Lung (tissue), 12 donors: Measurements from ENCODE around the gene DMTF1. TPM values are rescaled to one million over a fixed set of nuclear protein-coding genes. Genes with fewer than 3 reads are reported as not detected.

Experiments used
- ATAC-seq: fragments of 200-7000 bp; cut with Tn5 transposase; one replicate; pipeline ENCODE4 v1.9.1; 2020; ENCODE audit warnings: moderate number of reproducible peaks; ENCODE audit not compliant: insufficient read depth, low FRiP score
- DNase-seq, 3 donors: peaks; one replicate each; pipeline ENCODE4 v3.0.0-alpha.2; 2013 to 2017
- H3K27ac ChIP-seq, 2 donors: one replicate each; pipeline ENCODE4 v1.5.1; 2013; ENCODE audit warnings: mild to moderate bottlenecking in 2 of 2, moderate library complexity in 2 of 2, control low read depth in 1 of 2, inconsistent platforms in 1 of 2, low read depth in 1 of 2, low read length in 1 of 2
- H3K27me3 ChIP-seq, 3 donors: one replicate each; pipeline ENCODE4 v1.5.1; 2013; ENCODE audit warnings: low read length in 2 of 3; ENCODE audit not compliant: control insufficient read depth in 3 of 3, insufficient read depth in 3 of 3
- H3K36me3 ChIP-seq, 4 donors: one replicate each; pipeline ENCODE4 v1.5.1; 2013; ENCODE audit warnings: low read length in 4 of 4, mild to moderate bottlenecking in 1 of 4, moderate library complexity in 1 of 4; ENCODE audit not compliant: control insufficient read depth in 4 of 4, insufficient read depth in 4 of 4
- H3K4me1 ChIP-seq, 5 donors: one replicate each; pipeline ENCODE4 v1.5.1; 2013; ENCODE audit warnings: low read length in 5 of 5, mild to moderate bottlenecking in 2 of 5, moderate library complexity in 1 of 5; ENCODE audit not compliant: control insufficient read depth in 5 of 5, insufficient read depth in 5 of 5
- H3K4me3 ChIP-seq: one replicate; pipeline ENCODE4 v1.5.1; 2013; ENCODE audit warnings: mild to moderate bottlenecking, control low read depth, moderate library complexity
- H3K9ac ChIP-seq, 2 donors: one replicate each; pipeline ENCODE4 v1.5.1; 2013; ENCODE audit warnings: low read length in 2 of 2, control low read depth in 1 of 2; ENCODE audit not compliant: insufficient read depth in 1 of 2
- H3K9me3 ChIP-seq, 4 donors: one replicate each; pipeline ENCODE4 v1.5.1; 2013; ENCODE audit warnings: low read length in 3 of 4, mild to moderate bottlenecking in 1 of 4, moderate library complexity in 1 of 4; ENCODE audit not compliant: control insufficient read depth in 4 of 4, insufficient read depth in 3 of 4
- WGBS, 2 donors: extraction: QIAGEN DNeasy Blood & Tissue Kit; methylation state at CpG; one replicate each; pipeline ENCODE4 v1.1.7; 2013; 5-methylcytosine and 5-hydroxymethylcytosine counted together
- polyA plus RNA-seq, 2 donors: library from polyadenylated mRNA; stranded (reverse); fragments of 200-250 nt; gene quantifications; one replicate each; pipeline ENCODE4 v1.2.1, GENCODE V29; 2013
- total RNA-seq, 2 donors: library from RNA; depleted of rRNA in 1 of 2; stranded (reverse); fragments of >200 nt in 1 of 2; gene quantifications; one replicate each; pipeline ENCODE4 v1.2.1, GENCODE V29; 2014 to 2021
- TF ChIP-seq, protein P1 (sequence below): IDR thresholded peaks from 2 replicates; pipeline ENCODE4 v1.5.1; 2012; ENCODE audit warnings: mild to moderate bottlenecking; ENCODE audit errors: control extremely low read depth, extremely low read depth
- donor health status: control.
- donor health status: control.
- donor health status: Bipolar disorder and iron deficiency.
- donor health status: healthy.
- donor health status: DM: yes; HTN: yes; CAD: no.

Gene DMTF1
- total and polyA plus RNA-seq, 4 donors: 24.3 to 254 (median 52.7) TPM

DNA sequence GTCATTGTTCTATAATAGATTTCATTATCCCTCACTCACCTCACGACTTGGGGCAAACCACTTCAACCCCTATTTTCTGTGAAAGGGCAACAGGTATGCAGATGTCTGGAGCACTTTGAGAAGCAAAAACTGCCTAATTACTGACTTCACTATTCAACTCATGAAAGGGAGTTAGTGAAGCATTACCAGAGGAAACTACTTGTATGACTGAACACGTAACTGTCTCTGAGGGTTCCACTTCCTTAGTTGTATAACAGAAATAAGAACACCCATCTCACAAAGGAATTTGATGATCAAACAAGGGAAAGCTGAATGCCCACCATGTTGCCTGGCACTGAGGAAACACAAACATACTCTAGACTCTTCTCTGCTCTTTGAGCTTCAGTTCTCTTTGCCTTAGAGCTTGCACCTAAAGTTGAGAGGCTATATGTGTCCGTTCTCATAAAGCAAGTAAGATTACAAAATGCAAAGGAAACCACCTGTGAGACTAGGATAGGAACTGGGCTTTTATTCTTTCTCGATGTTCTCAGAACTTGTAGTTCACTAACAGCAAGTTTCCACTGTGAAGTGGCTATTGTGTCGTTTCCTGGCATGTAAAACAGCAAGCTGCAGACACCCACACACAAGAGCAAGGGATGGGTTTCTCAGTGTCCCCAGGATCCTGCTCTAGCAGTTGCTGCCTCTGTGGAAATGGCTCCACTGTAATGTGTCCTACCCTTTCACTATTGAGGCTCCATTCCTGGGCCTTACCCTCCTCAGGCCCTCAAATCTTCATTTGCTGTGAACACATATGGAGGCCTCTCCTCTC is 64.7 kb downstream of the DMTF1 start:
- Histone ChIP-seq H3K9me3 (no peaks in the 10 kb centered on the region), H3K4me3 (no peak overlapping the region), H3K27ac (peak overlapping the region in 1 of 2 donors; percentile 27), H3K4me1 (peaks cover 4 to 34% (median 12%) of the 10 kb centered on the region in 5 donors), H3K27me3 (peaks cover 0 to 2% (median 2%) of the 10 kb centered on the region in 3 donors), H3K36me3 (peaks cover 0 to 4% (median 0%) of the 10 kb centered on the region in 4 donors), H3K9ac (peak overlapping the region in 1 of 2 donors; percentile 16)
- ATAC-seq (no peak), DNase-seq (no peak)
- 25 to 29% methylated on average over 5 of the region's 5 CpGs for WGBS, 2 donors
- TF ChIP-seq, protein P1, sequence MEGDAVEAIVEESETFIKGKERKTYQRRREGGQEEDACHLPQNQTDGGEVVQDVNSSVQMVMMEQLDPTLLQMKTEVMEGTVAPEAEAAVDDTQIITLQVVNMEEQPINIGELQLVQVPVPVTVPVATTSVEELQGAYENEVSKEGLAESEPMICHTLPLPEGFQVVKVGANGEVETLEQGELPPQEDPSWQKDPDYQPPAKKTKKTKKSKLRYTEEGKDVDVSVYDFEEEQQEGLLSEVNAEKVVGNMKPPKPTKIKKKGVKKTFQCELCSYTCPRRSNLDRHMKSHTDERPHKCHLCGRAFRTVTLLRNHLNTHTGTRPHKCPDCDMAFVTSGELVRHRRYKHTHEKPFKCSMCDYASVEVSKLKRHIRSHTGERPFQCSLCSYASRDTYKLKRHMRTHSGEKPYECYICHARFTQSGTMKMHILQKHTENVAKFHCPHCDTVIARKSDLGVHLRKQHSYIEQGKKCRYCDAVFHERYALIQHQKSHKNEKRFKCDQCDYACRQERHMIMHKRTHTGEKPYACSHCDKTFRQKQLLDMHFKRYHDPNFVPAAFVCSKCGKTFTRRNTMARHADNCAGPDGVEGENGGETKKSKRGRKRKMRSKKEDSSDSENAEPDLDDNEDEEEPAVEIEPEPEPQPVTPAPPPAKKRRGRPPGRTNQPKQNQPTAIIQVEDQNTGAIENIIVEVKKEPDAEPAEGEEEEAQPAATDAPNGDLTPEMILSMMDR: no peak

GRCh38 chr7:87217983-87218653 is 65.9 kb downstream of the DMTF1 start:
- Histone ChIP-seq H3K9me3 (no peaks in the 10 kb centered on the region), H3K27me3 (peaks cover 0 to 14% (median 7%) of the 10 kb centered on the region in 3 donors), H3K4me3 (no peak overlapping the region), H3K4me1 (peaks cover 0 to 28% (median 7%) of the 10 kb centered on the region in 5 donors), H3K27ac (peak overlapping the region in 1 of 2 donors; percentile 64), H3K36me3 (peaks cover 0 to 4% (median 0%) of the 10 kb centered on the region in 4 donors), H3K9ac (peak overlapping the region; percentile 85 to 87)
- TF ChIP-seq, protein P1: no peak
- ATAC-seq (no peak), DNase-seq (no peak)
- 38 to 68% methylated on average over 9 of the region's 9 CpGs for WGBS, 2 donors

DNA sequence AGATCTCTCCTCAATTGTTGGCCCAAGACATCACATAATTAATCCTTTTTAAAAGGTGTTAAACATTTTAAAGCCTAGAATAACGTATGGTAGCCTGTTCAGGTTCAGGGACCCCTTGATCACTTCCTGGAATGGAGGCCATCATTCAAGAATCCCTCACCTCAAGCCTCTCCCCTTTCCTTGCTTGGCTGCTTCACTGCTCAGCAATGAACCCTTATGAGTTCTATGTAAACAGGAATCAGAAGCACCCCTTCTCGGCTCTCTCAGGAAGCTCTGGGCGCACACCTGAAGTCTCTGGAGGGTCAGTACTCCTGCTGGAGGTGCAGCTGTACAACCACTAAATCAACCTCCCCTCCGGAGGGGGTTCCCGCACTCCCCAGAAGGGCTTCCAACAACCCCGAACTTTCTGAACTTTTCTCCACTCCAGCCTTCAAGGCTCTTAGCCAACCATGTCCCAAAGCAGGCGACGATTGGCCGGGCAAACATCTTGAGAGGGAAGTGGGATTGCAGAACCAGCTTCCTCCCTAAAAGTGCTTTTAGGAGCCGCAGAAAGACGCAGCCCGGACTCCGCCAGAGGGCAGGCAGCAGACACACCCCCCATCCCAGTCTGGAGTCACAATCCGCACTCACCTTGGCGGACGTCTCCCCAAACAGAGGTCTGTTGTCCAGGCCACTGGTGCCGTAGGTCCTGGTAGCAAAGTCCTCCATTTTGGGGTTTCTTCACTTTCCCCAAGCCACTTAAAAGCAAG is 66.7 kb downstream of the DMTF1 start:
- ATAC-seq (peak; percentile 64), DNase-seq (peak; percentile 73 to 84 (median 80))
- Histone ChIP-seq H3K4me3 (peak overlapping the region; percentile 96), H3K9me3 (no peaks in the 10 kb centered on the region), H3K36me3 (peaks cover 0 to 2% (median 0%) of the 10 kb centered on the region in 4 donors), H3K4me1 (peaks cover 0 to 24% (median 7%) of the 10 kb centered on the region in 5 donors), H3K9ac (peak overlapping the region; percentile 85 to 87), H3K27me3 (peaks cover 0 to 15% (median 14%) of the 10 kb centered on the region in 3 donors), H3K27ac (peak overlapping the region; percentile 42 to 98)
- TF ChIP-seq, protein P1: no peak
- 1% methylated on average over 17 of the region's 17 CpGs for WGBS, 2 donors
